Activated CD8-positive, alpha-beta memory T cell treated with anti-CD3 and anti-CD28 coated beads for 1 hour (primary cell): ENCODE data around the gene MUCL1.

Experiments used
- DNase-seq, 2 donors: peaks; one replicate each; pipeline ENCODE4 v3.0.0-alpha.2; 2020; ENCODE audit warnings: low read depth in 1 of 2; ENCODE audit errors: extremely low read depth in 1 of 2

MUCL1 gene

GRCh38 chr12:54891717-54892478, 37.6 kb downstream of the MUCL1 start:
- DNase-seq: no peak
